ENCODE data around the gene ILKAP. TPM values are rescaled to one million over a fixed set of nuclear protein-coding genes. Genes with fewer than 3 reads are reported as not detected.

Gene ILKAP
- total RNA-seq, 6 experiments from 2014 or later = 27.3 to 34.3 (median 28.6) TPM

DNA sequence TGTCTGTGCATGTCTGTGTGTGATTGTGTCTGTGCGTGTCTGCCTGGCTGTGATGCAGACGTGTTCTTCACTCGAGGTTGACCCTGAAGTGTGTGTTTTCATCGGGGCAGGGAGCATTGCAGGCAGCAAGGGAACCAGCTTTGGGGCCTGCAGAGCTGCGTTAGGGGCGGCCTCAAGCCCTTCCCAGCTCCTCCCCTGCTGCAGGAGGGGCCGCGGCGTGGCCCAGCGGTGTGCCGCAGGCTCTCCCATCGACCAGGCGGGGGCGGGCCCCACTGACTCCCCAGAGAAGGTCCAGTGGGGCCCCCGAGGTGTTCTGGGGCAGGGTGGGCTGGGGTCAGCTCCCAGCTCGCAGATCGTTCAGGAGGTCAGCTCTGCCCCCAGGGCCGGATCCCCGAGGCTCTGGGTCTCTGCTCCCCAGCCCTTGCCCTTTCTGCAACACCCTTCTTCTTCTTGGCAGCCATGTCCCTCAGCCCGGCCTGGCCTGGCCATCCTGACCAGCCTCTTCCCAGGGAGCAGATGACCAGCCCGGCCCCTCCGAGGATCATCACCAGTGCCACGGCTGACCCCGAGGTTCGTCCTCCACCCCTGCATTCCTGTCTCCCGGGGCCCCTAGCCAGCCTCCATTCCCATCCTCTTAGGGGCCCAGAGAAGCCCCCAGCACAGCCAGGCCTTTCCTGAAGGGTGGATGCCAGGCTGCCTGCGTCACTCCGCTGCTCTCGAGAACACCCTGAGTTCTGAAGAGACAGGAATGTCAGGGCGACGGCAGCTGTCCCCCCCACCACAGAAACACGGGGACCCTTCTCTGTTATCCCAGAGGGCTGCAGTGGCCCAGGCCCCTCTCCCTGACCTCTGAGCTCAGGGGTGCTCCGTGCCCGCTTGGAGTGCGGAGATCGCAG, 76.1 kb downstream of the ILKAP start:
- Mint-ChIP-seq H3K27ac (no peak overlapping the region), H3K4me1 (ENCODE audit: low read depth) (no peaks in the 10 kb centered on the region), H3K9me3 (no peaks in the 10 kb centered on the region), H3K36me3 (ENCODE audit: low read depth) (no peaks in the 10 kb centered on the region), H3K27me3 (ENCODE audit: insufficient read depth) (peaks cover 1% of the 10 kb centered on the region; the same call in 1 of the 2 replicates), H3K4me3 (peak overlapping the region; percentile 49; the same call in 1 of the 2 replicates)
- TF ChIP-seq CTCF (IDR thresholded peaks at IDR 0.05) = peak; percentile 34
- peak; percentile 33 for DNase-seq

DNA sequence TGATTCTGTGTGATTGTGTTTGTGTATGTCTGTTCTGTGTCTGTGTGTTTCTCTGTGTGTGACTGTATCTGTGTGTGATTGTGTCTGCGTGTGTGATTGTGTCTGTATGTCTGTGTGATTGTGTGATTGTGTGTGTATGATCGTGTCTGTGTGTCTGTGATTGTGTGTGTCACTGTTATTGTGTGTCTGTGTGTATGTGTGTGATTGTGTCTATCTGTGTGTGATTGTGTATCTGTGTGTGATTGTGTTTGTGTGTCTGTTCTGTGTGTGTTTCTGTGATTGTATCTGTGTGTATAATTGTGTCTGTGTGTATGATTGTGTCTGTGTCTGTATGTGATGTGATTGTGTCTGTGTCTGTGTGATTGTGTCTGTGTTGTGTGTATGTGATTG, 76.7 kb downstream of the ILKAP start:
- H3K27ac Mint-ChIP-seq = no peak overlapping the region
- TF ChIP-seq CTCF (IDR thresholded peaks at IDR 0.05) = no peak
- H3K36me3 Mint-ChIP-seq (ENCODE audit: low read depth) = no peaks in the 10 kb centered on the region
- H3K27me3 Mint-ChIP-seq (ENCODE audit: insufficient read depth) = peaks cover 5% of the 10 kb centered on the region
- no peaks in the 10 kb centered on the region for H3K4me1 Mint-ChIP-seq (ENCODE audit: low read depth)
- DNase-seq = no peak
- no peaks in the 10 kb centered on the region for H3K9me3 Mint-ChIP-seq
- H3K4me3 Mint-ChIP-seq = no peak overlapping the region

- no peak for DNase-seq
- H3K36me3 Mint-ChIP-seq (ENCODE audit: low read depth) = no peaks in the 10 kb centered on the region
- TF ChIP-seq CTCF (IDR thresholded peaks at IDR 0.05) = no peak
- peaks cover 6% of the 10 kb centered on the region for H3K27me3 Mint-ChIP-seq (ENCODE audit: insufficient read depth)
- H3K4me3 Mint-ChIP-seq = no peak overlapping the region
- no peak overlapping the region for H3K27ac Mint-ChIP-seq
- no peaks in the 10 kb centered on the region for H3K4me1 Mint-ChIP-seq (ENCODE audit: low read depth)
- H3K9me3 Mint-ChIP-seq = no peaks in the 10 kb centered on the region
These were observed 77.2 kb downstream of the ILKAP start for GRCh38 chr2:238126338-238126737.

DNA sequence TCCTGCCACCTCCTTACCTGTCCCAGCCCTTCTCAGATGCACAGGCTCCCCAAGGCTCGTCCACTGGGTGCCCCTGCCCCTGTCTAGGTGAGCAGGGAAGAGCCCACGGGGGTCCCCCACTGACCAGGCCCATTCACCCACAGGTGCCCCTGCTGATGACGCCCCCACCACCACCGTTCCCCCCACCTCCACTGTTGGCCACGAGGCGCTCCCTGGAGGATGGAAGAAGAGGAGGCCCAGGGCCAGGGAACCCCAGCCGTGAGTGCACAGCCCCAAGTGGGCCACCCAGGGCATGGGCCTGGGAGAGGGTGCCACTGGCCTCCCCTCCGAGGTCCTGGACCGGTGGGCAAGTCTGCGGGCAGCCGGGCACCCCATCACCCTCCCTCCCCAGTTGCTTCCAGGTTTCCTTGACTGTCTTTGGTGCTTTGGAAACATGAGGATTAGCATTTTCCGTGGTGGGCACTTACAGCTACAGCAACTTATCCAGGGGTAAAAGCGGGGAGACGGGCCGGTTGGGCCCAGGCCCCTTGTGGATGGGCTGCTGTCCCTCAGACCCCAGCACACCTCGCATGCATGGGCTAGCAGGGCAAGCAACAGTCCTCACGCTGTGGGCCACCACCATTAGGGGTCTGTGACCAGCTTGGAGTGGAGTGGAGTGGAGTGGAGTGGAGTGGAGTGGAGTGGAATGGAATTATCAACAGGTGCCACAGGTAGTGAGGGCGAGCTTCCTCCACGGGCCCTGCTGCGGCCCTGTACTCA, 78.2 kb downstream of the ILKAP start:
- H3K36me3 Mint-ChIP-seq (ENCODE audit: low read depth) = no peaks in the 10 kb centered on the region
- DNase-seq = no peak
- H3K27me3 Mint-ChIP-seq (ENCODE audit: insufficient read depth) = peaks cover 6% of the 10 kb centered on the region

More for the DNA sequence above, 78.2 kb downstream of the ILKAP start:
- Mint-ChIP-seq H3K9me3 (no peaks in the 10 kb centered on the region), H3K4me1 (ENCODE audit: low read depth) (no peaks in the 10 kb centered on the region), H3K4me3 (no peak overlapping the region), H3K27ac (no peak overlapping the region)
- TF ChIP-seq CTCF (IDR thresholded peaks at IDR 0.05) = no peak

Measured in HFFc6 (cell line).